ENCODE results near the gene STEAP1B.
"Not testable (repeated sequence)": the region's sequence is repeated elsewhere in the genome, so short reads cannot be mapped to it uniquely, and the experiment has no call there.

The STEAP1B gene

GRCh38 chr7:22496296-22496888 lies 3.6 kb downstream of the STEAP1B start:
- not testable (repeated sequence) for DNase-seq

- DNase-seq = not testable (repeated sequence)
These were observed 6.6 kb downstream of the STEAP1B start for GRCh38 chr7:22493160-22493925.

GRCh38 chr7:22488643-22489462 lies 11.1 kb downstream of the STEAP1B start:
- DNase-seq = peak; percentile 64

GRCh38 chr7:22487978-22488642 lies 11.9 kb downstream of the STEAP1B start:
- no peak for DNase-seq

GRCh38 chr7:22486597-22486996 lies 13.4 kb downstream of the STEAP1B start:
- no peak for DNase-seq

GRCh38 chr7:22485189-22485588 lies 14.8 kb downstream of the STEAP1B start:
- no peak for DNase-seq

GRCh38 chr7:22482503-22482902 lies 17.5 kb downstream of the STEAP1B start:
- no peak for DNase-seq

GRCh38 chr7:22481726-22482125 lies 18.3 kb downstream of the STEAP1B start:
- no peak for DNase-seq

- no peak for DNase-seq
These were observed 19.4 kb downstream of the STEAP1B start for GRCh38 chr7:22480523-22481075.

- DNase-seq = no peak
These were observed 22.0 kb downstream of the STEAP1B start for GRCh38 chr7:22477876-22478450.

GRCh38 chr7:22477262-22477661 lies 22.7 kb downstream of the STEAP1B start:
- no peak for DNase-seq

- DNase-seq = no peak
These were observed 23.2 kb downstream of the STEAP1B start for GRCh38 chr7:22476824-22477223.

GRCh38 chr7:22474645-22475044 lies 25.3 kb downstream of the STEAP1B start:
- no peak for DNase-seq

GRCh38 chr7:22470981-22471380 lies 29.0 kb downstream of the STEAP1B start:
- DNase-seq = no peak

- DNase-seq = no peak
These were observed 30.4 kb downstream of the STEAP1B start for GRCh38 chr7:22469371-22470143.

- no peak for DNase-seq
These were observed 31.4 kb downstream of the STEAP1B start for GRCh38 chr7:22468609-22469008.

- no peak for DNase-seq
These were observed 35.7 kb downstream of the STEAP1B start for GRCh38 chr7:22464299-22464698.

GRCh38 chr7:22460363-22460988 lies 39.5 kb downstream of the STEAP1B start:
- DNase-seq = no peak

- DNase-seq = no peak
These were observed 42.5 kb downstream of the STEAP1B start for GRCh38 chr7:22457471-22457870.

- DNase-seq = no peak
These were observed 45.5 kb downstream of the STEAP1B start for GRCh38 chr7:22454446-22454845.

GRCh38 chr7:22452960-22453558 lies 46.9 kb downstream of the STEAP1B start:
- no peak for DNase-seq

Measured in CD4-positive, alpha-beta T cell treated with Interleukin-6 for 4 hours (primary cell).